MCF 10A (cell line): ENCODE results near the gene SLC51B. TPM values are rescaled to one million over a fixed set of nuclear protein-coding genes. Genes with fewer than 3 reads are reported as not detected.
"Not testable (repeated sequence)": the region's sequence is repeated elsewhere in the genome, so short reads cannot be mapped to it uniquely, and the experiment has no call there.

Experiments
- BruUV-seq: library from RNA; stranded (reverse); fragments of 400-500 nt; replicated peaks from 2 replicates; lab custom pipeline; 2021; lab: Mats Ljungman, UMichigan
- CTCF ChIA-PET: fragments of 300-600 bp; sonication (Branson Sonifier 250); formaldehyde crosslinking; extraction: SDS; loops from one replicate; lab custom pipeline; 2021; ENCODE audit warnings: antibody characterized with exemption, inconsistent platforms; lab: Yijun Ruan, JAX
- POLR2A ChIA-PET: fragments of 300-600, 350-650 bp; sonication (Branson Sonifier 250); formaldehyde crosslinking; extraction: SDS; loops from one replicate; lab custom pipeline; 2020; ENCODE audit warnings: antibody characterized with exemption, inconsistent platforms; lab: Yijun Ruan, JAX
- DNase-seq: peaks from one replicate; pipeline ENCODE4 v3.0.0-alpha.2; 2018; ENCODE audit not compliant: unreplicated experiment
- H3K27ac Mint-ChIP-seq: one replicate; pipeline ENCODE4 v1.8.0; 2022; ENCODE audit warnings: mild to moderate bottlenecking, low read depth, mixed read lengths; ENCODE audit not compliant: unreplicated experiment
- H3K27me3 Mint-ChIP-seq: one replicate; pipeline ENCODE4 v1.8.0; 2022; ENCODE audit warnings: mixed read lengths; ENCODE audit not compliant: insufficient read depth, unreplicated experiment
- H3K36me3 Mint-ChIP-seq: one replicate; pipeline ENCODE4 v1.8.0; 2022; ENCODE audit warnings: mild to moderate bottlenecking, moderate library complexity, mixed read lengths; ENCODE audit not compliant: insufficient read depth, unreplicated experiment
- H3K4me1 Mint-ChIP-seq: one replicate; pipeline ENCODE4 v1.8.0; 2022; ENCODE audit warnings: mixed read lengths; ENCODE audit not compliant: insufficient read depth, unreplicated experiment
- H3K4me3 Mint-ChIP-seq: one replicate; pipeline ENCODE4 v1.8.0; 2022; ENCODE audit warnings: mild to moderate bottlenecking, moderate library complexity, mixed read lengths; ENCODE audit not compliant: unreplicated experiment
- H3K9me3 Mint-ChIP-seq: one replicate; pipeline ENCODE4 v1.8.0; 2022; ENCODE audit warnings: mixed read lengths; ENCODE audit not compliant: unreplicated experiment
- intact Hi-C: fragments of 100-400 bp; cut with micrococcal nuclease; formaldehyde crosslinking; loops from 2 replicates; pipeline ENCODE4 v1.14.1; 2022
- total RNA-seq: library from RNA; stranded (reverse); gene quantifications from 2 replicates; pipeline ENCODE4 v1.2.3, GENCODE V29; 2022
- TF ChIP-seq, protein P1 (sequence below): fragments of 200-600 bp; IDR thresholded peaks from one replicate; pipeline ENCODE4 v1.8.0; 2022; ENCODE audit warnings: antibody characterized with exemption, mild to moderate bottlenecking; ENCODE audit not compliant: unreplicated experiment

The SLC51B gene
- total RNA-seq, 1 experiment from 2014 or later, result not detected

DNA sequence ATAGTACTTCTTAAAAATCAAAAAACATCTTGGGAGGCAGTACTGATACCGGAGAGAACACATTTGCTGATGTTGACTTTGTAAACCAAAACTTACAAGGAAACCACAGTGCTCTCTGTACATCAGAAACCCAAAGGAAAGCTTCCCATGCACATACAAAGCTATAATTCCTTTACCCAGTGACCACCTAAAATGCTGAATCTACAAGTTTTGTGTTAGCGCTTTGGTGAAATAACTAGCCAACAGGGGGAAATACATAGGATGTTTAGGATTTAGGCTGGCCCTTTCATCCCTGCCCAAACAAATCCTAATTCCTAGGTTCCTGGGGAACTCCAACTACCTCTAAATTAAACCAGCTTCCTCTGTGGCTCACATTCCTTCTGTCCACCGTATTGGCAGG, 40.2 kb upstream of the SLC51B start:
- BruUV-seq, result no TSS peak
- Mint-ChIP-seq H3K9me3 (no peaks in the 10 kb centered on the region), H3K27ac (no peak overlapping the region), H3K27me3 (no peaks in the 10 kb centered on the region), H3K36me3 (peaks cover 50% of the 10 kb centered on the region), H3K4me3 (no peak overlapping the region), H3K4me1 (no peaks in the 10 kb centered on the region)
- no peak for DNase-seq
- CTCF ChIA-PET, result interaction anchor here (0.6 to 1.0 kb wide), 3 partner anchors 9 to 18 kb away, joined by 3 to 4 read pairs (median 4); no protein-coding TSS in a partner anchor
- POLR2A ChIA-PET, result interaction anchor here (0.9 to 1.2 kb wide), 2 partner anchors 10 to 15 kb away, joined by 3 read pairs; no protein-coding TSS in a partner anchor
- intact Hi-C loops, result no loop called here
- TF ChIP-seq, protein P1, sequence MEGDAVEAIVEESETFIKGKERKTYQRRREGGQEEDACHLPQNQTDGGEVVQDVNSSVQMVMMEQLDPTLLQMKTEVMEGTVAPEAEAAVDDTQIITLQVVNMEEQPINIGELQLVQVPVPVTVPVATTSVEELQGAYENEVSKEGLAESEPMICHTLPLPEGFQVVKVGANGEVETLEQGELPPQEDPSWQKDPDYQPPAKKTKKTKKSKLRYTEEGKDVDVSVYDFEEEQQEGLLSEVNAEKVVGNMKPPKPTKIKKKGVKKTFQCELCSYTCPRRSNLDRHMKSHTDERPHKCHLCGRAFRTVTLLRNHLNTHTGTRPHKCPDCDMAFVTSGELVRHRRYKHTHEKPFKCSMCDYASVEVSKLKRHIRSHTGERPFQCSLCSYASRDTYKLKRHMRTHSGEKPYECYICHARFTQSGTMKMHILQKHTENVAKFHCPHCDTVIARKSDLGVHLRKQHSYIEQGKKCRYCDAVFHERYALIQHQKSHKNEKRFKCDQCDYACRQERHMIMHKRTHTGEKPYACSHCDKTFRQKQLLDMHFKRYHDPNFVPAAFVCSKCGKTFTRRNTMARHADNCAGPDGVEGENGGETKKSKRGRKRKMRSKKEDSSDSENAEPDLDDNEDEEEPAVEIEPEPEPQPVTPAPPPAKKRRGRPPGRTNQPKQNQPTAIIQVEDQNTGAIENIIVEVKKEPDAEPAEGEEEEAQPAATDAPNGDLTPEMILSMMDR, result no peak

DNA sequence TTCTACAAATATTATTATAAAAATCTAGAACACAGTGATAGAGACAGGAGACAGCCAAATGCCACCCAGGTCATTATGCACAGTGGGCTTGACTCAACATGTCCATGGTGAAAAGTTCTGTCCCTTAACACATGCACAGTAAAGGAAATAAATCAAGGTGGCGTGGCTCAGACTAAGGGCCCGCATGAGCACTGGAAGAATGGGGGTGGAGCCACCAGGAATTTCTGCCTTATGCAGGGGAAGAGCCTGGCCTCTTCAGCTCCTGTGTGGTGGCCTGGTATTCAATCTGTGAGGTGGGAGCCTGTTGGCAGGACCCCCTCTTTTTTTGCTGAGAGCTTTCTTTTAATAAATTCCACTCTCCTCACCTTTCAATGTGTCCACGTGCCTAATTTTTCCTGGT, 38.3 kb upstream of the SLC51B start:
- DNase-seq, result no peak
- POLR2A ChIA-PET, result interaction anchor here (0.6 kb wide), 1 partner anchor 15 kb away, joined by 3 read pairs; no protein-coding TSS in a partner anchor
- Mint-ChIP-seq H3K27me3 (no peaks in the 10 kb centered on the region), H3K27ac (no peak overlapping the region), H3K4me1 (no peaks in the 10 kb centered on the region), H3K9me3 (no peaks in the 10 kb centered on the region), H3K4me3 (no peak overlapping the region), H3K36me3 (peaks cover 58% of the 10 kb centered on the region)
- TF ChIP-seq, protein P1, result no peak
- no TSS peak for BruUV-seq
- intact Hi-C loops, result no loop called here
- CTCF ChIA-PET, result interaction anchor here (0.6 to 0.7 kb wide), 2 partner anchors 20 to 45 kb away, joined by 3 read pairs; no protein-coding TSS in a partner anchor

DNA sequence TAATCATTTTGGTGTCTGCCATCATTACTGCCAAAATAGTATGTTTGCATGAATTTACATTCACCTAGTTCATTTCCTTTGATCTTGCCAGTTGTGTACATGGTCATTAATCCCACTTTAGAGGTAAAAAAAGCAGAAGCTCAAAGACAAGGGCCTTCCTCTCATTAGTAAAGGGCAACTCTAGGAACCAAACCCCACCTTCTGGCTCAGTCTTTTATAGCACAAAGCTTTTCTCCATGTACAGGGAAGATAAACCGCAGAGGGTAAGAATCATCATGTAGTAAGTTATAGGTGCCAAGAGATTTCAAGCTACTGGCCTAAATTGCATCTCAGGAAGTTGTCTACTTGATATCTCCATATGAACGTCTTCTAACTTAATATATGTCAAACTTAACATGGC, 36.2 kb upstream of the SLC51B start:
- BruUV-seq, result no TSS peak
- intact Hi-C loops, result no loop called here
- DNase-seq, result no peak

DNA sequence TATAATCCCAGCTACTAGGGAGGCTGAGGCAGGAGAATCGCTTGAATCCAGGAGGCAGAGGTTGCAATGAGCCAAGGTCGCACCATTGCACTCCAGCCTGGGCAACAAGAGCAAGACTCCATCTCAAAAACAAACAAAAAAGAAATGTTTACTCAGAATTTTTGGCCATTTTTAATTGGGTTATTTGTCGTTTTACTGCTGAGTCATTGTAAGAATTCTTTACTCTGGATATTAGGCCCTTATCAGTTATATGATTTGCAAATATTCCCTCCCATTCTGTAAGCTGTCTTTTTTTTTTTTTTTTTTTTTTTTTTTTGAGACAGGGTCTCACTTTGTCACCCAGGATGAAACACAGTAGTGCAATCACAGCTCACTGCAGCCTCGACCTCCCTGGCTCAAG, 34.0 kb upstream of the SLC51B start:
- BruUV-seq, DNase-seq, H3K27ac Mint-ChIP-seq, intact Hi-C loops, H3K27me3 Mint-ChIP-seq, H3K9me3 Mint-ChIP-seq, H3K4me1 Mint-ChIP-seq, H3K4me3 Mint-ChIP-seq: not testable (repeated sequence)
- ChIA-PET CTCF (interaction anchor here (0.7 kb wide), 1 partner anchor 174 kb away, joined by 4 read pairs; no protein-coding TSS in a partner anchor), POLR2A (interaction anchor here (0.9 to 1.0 kb wide), 3 partner anchors 9 to 22 kb away, joined by 3 to 4 read pairs (median 3); partner anchors contain the start of gene SPG21)
- H3K36me3 Mint-ChIP-seq, result peaks cover 76% of the 10 kb centered on the region

More for the DNA sequence above, 36.2 kb upstream of the SLC51B start:
- Mint-ChIP-seq H3K27ac (no peak overlapping the region), H3K27me3 (no peaks in the 10 kb centered on the region), H3K4me1 (no peaks in the 10 kb centered on the region), H3K9me3 (peaks cover 8% of the 10 kb centered on the region), H3K36me3 (peaks cover 64% of the 10 kb centered on the region), H3K4me3 (no peak overlapping the region)
- TF ChIP-seq, protein P1, result no peak
- CTCF ChIA-PET, result interaction anchor here (0.6 kb wide), 1 partner anchor 93 kb away, joined by 3 read pairs; no protein-coding TSS in a partner anchor
- POLR2A ChIA-PET, result interaction anchor here (0.6 to 0.9 kb wide), 2 partner anchors 9 to 315 kb away, joined by 3 read pairs; no protein-coding TSS in a partner anchor
